ENCODE measurements around the gene DAO. TPM values are rescaled to one million over a fixed set of nuclear protein-coding genes. Genes with fewer than 3 reads are reported as not detected.
"Not testable (repeated sequence)": the region's sequence is repeated elsewhere in the genome, so short reads cannot be mapped to it uniquely, and the experiment has no call there.

The DAO gene
- total and polyA plus RNA-seq, 2 of the 4 experiments (the other 2 are of a cell fraction), result not detected

DNA sequence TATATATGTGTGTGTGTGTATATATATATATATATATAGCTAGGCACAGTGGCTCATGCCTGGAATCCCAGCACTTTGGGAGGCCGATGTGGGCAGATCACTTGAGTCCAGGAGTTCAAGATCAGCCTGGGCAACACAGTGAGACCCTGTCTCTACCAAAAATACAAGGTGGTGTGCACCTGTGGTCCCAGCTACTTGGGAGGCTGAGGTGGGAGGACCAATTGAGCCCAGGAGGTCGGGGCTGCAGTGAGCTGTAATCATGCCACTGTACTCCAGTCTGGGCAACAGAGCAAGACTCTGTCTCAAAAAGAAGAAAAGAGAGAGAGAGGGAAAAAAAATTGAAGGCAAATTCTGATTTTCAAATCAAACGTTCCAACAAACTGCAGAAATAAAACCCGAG, 38.1 kb upstream of the DAO start:
- Histone ChIP-seq H3K23ac (ENCODE audit: low read depth, low read length) (peak overlapping the region; percentile 58; the same call in 1 of the 2 replicates), H3K9me1 (ENCODE audit: insufficient read depth, low read length) (peaks cover 19% of the 10 kb centered on the region), H3K4me1 (ENCODE audit: control insufficient read depth, insufficient read depth, low read length) (peaks cover 30% of the 10 kb centered on the region), H4K8ac (ENCODE audit: low read depth in 2 of 2, low read length in 2 of 2) (0 out of 4 replicates have a peak overlapping the region, but pooled peaks of 1 of the 2 experiments have one; percentile 33), H2AK5ac (ENCODE audit: low read depth, low read length) (peak overlapping the region; percentile 12; the same call in 1 of the 2 replicates), H3K36me3 (ENCODE audit: control insufficient read depth, insufficient read depth, low read length) (peaks cover 47% of the 10 kb centered on the region), H2BK5ac (ENCODE audit: low read depth, low read length, poor library complexity, severe bottlenecking) (peak overlapping the region; percentile 16), H3K79me1 (ENCODE audit: low read depth in 1 of 2, low read length in 2 of 2) (peaks cover 27 to 70% of the 10 kb centered on the region in 2 experiments)
- POLR2A ChIA-PET (ENCODE audit: unreplicated experiment); H2BK120ac ChIP-seq (ENCODE audit: low read depth, low read length); H3K18ac ChIP-seq (ENCODE audit: low read depth, low read length); H3K4me2 ChIP-seq (ENCODE audit: low read depth, low read length); in situ Hi-C loops (cut with MboI; ENCODE audit: low sequenced_read_pairs); H3K9ac ChIP-seq (ENCODE audit: low read depth, low read length); BruUV-seq (replicated peaks); H2AFZ ChIP-seq (replicated peaks; ENCODE audit: low read length, poor library complexity); H4K20me1 ChIP-seq (ENCODE audit: insufficient read depth, low read length); DNase-seq; H2BK20ac ChIP-seq (ENCODE audit: low read depth, low read length); H3K27me3 ChIP-seq (ENCODE audit: control insufficient read depth, insufficient read depth, low read length); H2AK9ac ChIP-seq (replicated peaks; ENCODE audit: low read depth, low read length, poor library complexity); H2BK15ac ChIP-seq (ENCODE audit: low read depth, low read length); H4K91ac ChIP-seq (ENCODE audit: insufficient read depth, low read depth, low read length); H3K56ac ChIP-seq (ENCODE audit: extremely low read depth, insufficient read depth, low read length); dilution Hi-C loops (cut with HindIII; ENCODE audit: low sequenced_read_pairs, unreplicated experiment); H3K4ac ChIP-seq (ENCODE audit: low read depth, low read length); H3K4me3 ChIP-seq (ENCODE audit: insufficient read depth, low read depth, low read length); ATAC-seq (ENCODE audit: low read depth); H3K14ac ChIP-seq (replicated peaks; ENCODE audit: low read depth, low read length); H4K5ac ChIP-seq (ENCODE audit: low read depth, low read length); H3K9me3 ChIP-seq (ENCODE audit: control insufficient read depth, insufficient read depth, low read length); H3K27ac ChIP-seq (ENCODE audit: insufficient read depth, low read length); CTCF ChIA-PET; intact Hi-C loops (cut with micrococcal nuclease): not testable (repeated sequence)
- WGBS, 2 experiments (ENCODE audit: extremely low coverage in 2 of 2, insufficient read length in 1 of 2), result 100% methylated on average over 2 of the region's 4 CpGs; no CpG with 5 or more reads in 1 of the 2 experiments

All from IMR-90 (cell line).